RWPE2 (cell line): ENCODE measurements around the gene COL23A1.

ENCODE experiments used
- ATAC-seq: fragments of 200-7000 bp; cut with Tn5 transposase; 3 replicates; pipeline ENCODE4 v1.9.1; 2021; ENCODE audit warnings: low read depth
- DNase-seq: peaks from one replicate; pipeline ENCODE4 v3.0.0-alpha.2; 2020; ENCODE audit warnings: low spot score
- H3K27ac ChIP-seq: fragments of 450-650 bp; 2 replicates; pipeline ENCODE4 v1.5.1; 2017; ENCODE audit warnings: mild to moderate bottlenecking; ENCODE audit not compliant: poor library complexity, severe bottlenecking
- H3K27me3 ChIP-seq: fragments of 250-450 bp; sonication (Bioruptor Pico); 2 replicates; pipeline ENCODE4 v1.5.1; 2021; ENCODE audit warnings: mild to moderate bottlenecking, moderate library complexity; ENCODE audit not compliant: insufficient read depth, poor library complexity, severe bottlenecking
- H3K36me3 ChIP-seq: fragments of 250-450 bp; sonication (Bioruptor Pico); 2 replicates; pipeline ENCODE4 v1.5.1; 2020; ENCODE audit warnings: low read depth, mild to moderate bottlenecking, moderate library complexity
- H3K4me1 ChIP-seq: fragments of 250-450 bp; sonication (Bioruptor Pico); 2 replicates; pipeline ENCODE4 v1.5.1; 2021; ENCODE audit warnings: mild to moderate bottlenecking, moderate library complexity; ENCODE audit not compliant: insufficient read depth, poor library complexity, severe bottlenecking
- H3K4me3 ChIP-seq: fragments of 250-450 bp; sonication (Bioruptor Pico); 2 replicates; pipeline ENCODE4 v1.5.1; 2021; ENCODE audit warnings: mild to moderate bottlenecking, moderate library complexity; ENCODE audit not compliant: severe bottlenecking
- H3K9me3 ChIP-seq: fragments of 250-450 bp; sonication (Bioruptor Pico); 2 replicates; pipeline ENCODE4 v1.5.1; 2021; ENCODE audit warnings: mild to moderate bottlenecking, moderate library complexity; ENCODE audit not compliant: severe bottlenecking
- CTCF ChIP-seq: fragments of 450-650 bp; IDR thresholded peaks from one replicate; pipeline ENCODE4 v1.5.1; 2017; ENCODE audit warnings: mild to moderate bottlenecking, moderate library complexity; ENCODE audit not compliant: poor library complexity, severe bottlenecking

COL23A1 gene

GRCh38 chr5:178327446-178327845 lies 262.7 kb downstream of the COL23A1 start:
- Histone ChIP-seq H3K4me1 (no peaks in the 10 kb centered on the region), H3K36me3 (no peaks in the 10 kb centered on the region), H3K9me3 (no peaks in the 10 kb centered on the region), H3K4me3 (no peak overlapping the region), H3K27ac (no peak overlapping the region), H3K27me3 (no peaks in the 10 kb centered on the region)
- DNase-seq (peak; percentile 49), ATAC-seq (no peak)
- TF ChIP-seq CTCF: no peak

DNA sequence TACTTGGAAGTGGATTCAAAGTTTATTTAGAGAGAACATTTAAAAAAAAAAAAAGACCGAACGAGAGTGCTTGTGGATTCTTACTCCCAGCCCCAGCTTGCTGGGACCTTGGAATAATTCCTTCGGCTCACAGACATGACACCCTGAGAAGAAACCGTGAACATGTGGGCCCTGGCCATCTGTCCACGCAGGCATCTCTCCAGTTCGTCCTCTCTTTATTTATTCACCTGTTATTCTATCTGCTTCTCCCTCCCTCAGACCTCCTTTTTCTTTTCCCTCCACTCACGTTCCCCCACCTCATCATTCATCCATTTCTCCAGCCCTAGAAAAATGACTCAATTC lies 263.8 kb downstream of the COL23A1 start:
- H3K4me1 ChIP-seq: no peaks in the 10 kb centered on the region
- TF ChIP-seq CTCF: no peak
- ATAC-seq (no peak), DNase-seq (no peak)
- H3K27me3 ChIP-seq: no peaks in the 10 kb centered on the region
- H3K27ac ChIP-seq: no peak overlapping the region
- no peaks in the 10 kb centered on the region for H3K36me3 ChIP-seq
- no peaks in the 10 kb centered on the region for H3K9me3 ChIP-seq
- H3K4me3 ChIP-seq: no peak overlapping the region

- DNase-seq (peak; percentile 59), ATAC-seq (no peak)
- Histone ChIP-seq H3K36me3 (no peaks in the 10 kb centered on the region), H3K4me3 (no peak overlapping the region), H3K27ac (no peak overlapping the region), H3K4me1 (no peaks in the 10 kb centered on the region), H3K9me3 (no peaks in the 10 kb centered on the region), H3K27me3 (no peaks in the 10 kb centered on the region)
- no peak for TF ChIP-seq CTCF
Observed at GRCh38 chr5:178325679-178326373, 264.4 kb downstream of the COL23A1 start.

- no peak for TF ChIP-seq CTCF
- H3K9me3 ChIP-seq: no peaks in the 10 kb centered on the region
- H3K4me1 ChIP-seq: no peaks in the 10 kb centered on the region
- no peaks in the 10 kb centered on the region for H3K36me3 ChIP-seq
- H3K27ac ChIP-seq: no peak overlapping the region
- ATAC-seq (no peak), DNase-seq (no peak)
- no peaks in the 10 kb centered on the region for H3K27me3 ChIP-seq
- H3K4me3 ChIP-seq: no peak overlapping the region
Observed at GRCh38 chr5:178325311-178325678, 264.9 kb downstream of the COL23A1 start.

DNA sequence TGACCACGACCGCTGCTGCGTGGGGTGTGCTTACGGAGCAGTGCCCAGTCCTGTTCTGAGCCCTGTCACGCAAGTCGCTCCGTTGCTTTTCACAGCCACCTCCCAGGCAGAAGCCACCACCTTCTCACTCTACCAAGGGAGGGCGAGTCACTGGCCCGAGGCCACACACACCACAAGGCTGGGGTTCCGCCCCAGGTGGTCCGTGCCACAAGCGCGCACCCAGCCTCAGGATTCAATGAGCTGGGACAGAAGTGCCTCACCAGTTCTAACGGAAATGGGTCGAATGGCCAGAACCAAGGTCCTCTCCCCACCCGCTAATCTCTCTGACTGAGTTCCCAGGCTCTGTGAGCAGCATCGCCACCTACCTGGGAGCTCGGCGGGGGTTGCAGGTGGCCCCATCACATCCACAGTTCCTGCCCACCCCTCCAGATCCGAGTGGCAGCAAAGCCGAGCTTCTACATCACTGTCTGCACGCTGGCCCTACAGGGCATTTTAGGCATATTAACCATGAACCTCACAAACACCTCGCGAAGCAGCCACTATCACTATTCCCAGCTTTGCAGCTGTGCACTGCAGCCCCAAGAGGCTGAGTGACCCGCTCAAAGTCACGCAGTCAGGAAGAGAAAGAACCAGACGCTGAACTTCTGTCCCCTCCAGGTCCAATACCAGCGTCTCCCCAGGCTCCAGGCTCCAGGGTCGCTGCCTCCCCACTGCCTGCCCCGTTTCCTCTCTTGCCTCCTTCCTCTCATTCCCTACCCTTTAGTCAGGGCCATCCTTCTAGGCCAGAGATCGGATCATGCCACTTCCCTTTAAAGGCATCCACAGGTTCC lies 265.5 kb downstream of the COL23A1 start:
- H3K4me1 ChIP-seq: no peaks in the 10 kb centered on the region
- H3K27me3 ChIP-seq: no peaks in the 10 kb centered on the region
- H3K4me3 ChIP-seq: no peak overlapping the region
- ATAC-seq (no peak), DNase-seq (peak; percentile 62)
- TF ChIP-seq CTCF: no peak
- H3K27ac ChIP-seq: no peak overlapping the region
- H3K9me3 ChIP-seq: no peaks in the 10 kb centered on the region
- H3K36me3 ChIP-seq: no peaks in the 10 kb centered on the region
